HepG2 (cell line): ENCODE results near the gene PIK3C2B. TPM values are rescaled to one million over a fixed set of nuclear protein-coding genes. Genes with fewer than 3 reads are reported as not detected.

Experiments used
- ARNTL ChIP-seq: sonication (generic); formaldehyde crosslinking; IDR thresholded peaks from 2 replicates; pipeline ENCODE4 v1.4.0; 2020; ENCODE audit warnings: mild to moderate bottlenecking, missing genetic modification reagents
- ATF7-NPFF ChIP-seq: sonication (generic); formaldehyde crosslinking; IDR thresholded peaks from 2 replicates; pipeline ENCODE4 v1.8.1; 2023; ENCODE audit warnings: mild to moderate bottlenecking, low read depth, missing genetic modification reagents, moderate library complexity
- FOXP1 ChIP-seq, 2 experiments: fragments of 450-650 bp in 1 of 2; IDR thresholded peaks; 2 replicates each; pipeline ENCODE4 v1.6.1; 2017 to 2018; ENCODE audit warnings: antibody characterized with exemption in 1 of 2
- GFI1 ChIP-seq: sonication (generic); formaldehyde crosslinking; IDR thresholded peaks from 2 replicates; pipeline ENCODE4 v1.5.0; 2020; ENCODE audit warnings: missing genetic modification reagents, mild to moderate bottlenecking, borderline replicate concordance
- HCFC1 ChIP-seq: fragments of 150-350 bp; IDR thresholded peaks from 2 replicates; pipeline ENCODE4 v1.6.1; 2014; ENCODE audit warnings: low read depth, low read length
- HDAC1 ChIP-seq: sonication (generic); formaldehyde crosslinking; IDR thresholded peaks from 2 replicates; pipeline ENCODE4 v1.5.1; 2020; ENCODE audit warnings: mild to moderate bottlenecking, missing genetic modification reagents
- HHEX ChIP-seq: IDR thresholded peaks from 2 replicates; pipeline ENCODE4 v1.6.1; 2016; ENCODE audit warnings: control low read depth
- HMG20B ChIP-seq: conservative IDR thresholded peaks from 2 replicates; pipeline ENCODE4 v1.6.1; 2016; ENCODE audit warnings: missing genetic modification reagents, missing compliant biosample characterization
- IRF2 ChIP-seq: IDR thresholded peaks from 2 replicates; pipeline ENCODE4 v1.6.1; 2018; ENCODE audit warnings: missing genetic modification reagents, missing compliant biosample characterization
- JARID2 ChIP-seq: sonication (generic); formaldehyde crosslinking; IDR thresholded peaks from 2 replicates; pipeline ENCODE4 v1.8.1; 2023; ENCODE audit warnings: missing genetic modification reagents, inconsistent platforms; ENCODE audit not compliant: insufficient replicate concordance
- KDM5B ChIP-seq: sonication (generic); formaldehyde crosslinking; IDR thresholded peaks from 2 replicates; pipeline ENCODE4 v1.4.0; 2020; ENCODE audit warnings: missing genetic modification reagents, mild to moderate bottlenecking, borderline replicate concordance
- MTA1 ChIP-seq: sonication (generic); formaldehyde crosslinking; IDR thresholded peaks from 2 replicates; pipeline ENCODE4 v1.4.0; 2020; ENCODE audit warnings: missing genetic modification reagents, mild to moderate bottlenecking, borderline replicate concordance
- ONECUT2 ChIP-seq: sonication (generic); formaldehyde crosslinking; IDR thresholded peaks from 2 replicates; pipeline ENCODE4 v1.4.0; 2020; ENCODE audit warnings: missing genetic modification reagents
- SIN3B ChIP-seq: fragments of 150-350 bp; IDR thresholded peaks from 2 replicates; pipeline ENCODE4 v1.6.1; 2014; ENCODE audit warnings: low read length
- SMAD3 ChIP-seq: sonication (generic); formaldehyde crosslinking; IDR thresholded peaks from 2 replicates; pipeline ENCODE4 v1.4.0; 2020; ENCODE audit warnings: missing genetic modification reagents
- SOX13 ChIP-seq, 3 experiments: fragments of 450-650 bp in 1 of 3; sonication (generic) in 1 of 3; formaldehyde crosslinking in 1 of 3; IDR thresholded peaks in 2 of 3; conservative IDR thresholded peaks in 1 of 3; 2 replicates each; pipeline versions ENCODE4 v1.5.0 to v1.6.1; 2016 to 2020; ENCODE audit warnings: antibody characterized with exemption in 1 of 3, mild to moderate bottlenecking in 1 of 3, missing compliant biosample characterization in 1 of 3, missing genetic modification reagents in 1 of 3, moderate library complexity in 1 of 3
- SP5 ChIP-seq: IDR thresholded peaks from 2 replicates; pipeline ENCODE4 v1.6.1; 2016; ENCODE audit warnings: low read depth, borderline replicate concordance
- ZBED4 ChIP-seq: sonication (generic); formaldehyde crosslinking; IDR thresholded peaks from 2 replicates; pipeline ENCODE4 v1.4.0; 2020; ENCODE audit warnings: missing genetic modification reagents, borderline replicate concordance
- ZFX ChIP-seq: sonication (generic); formaldehyde crosslinking; IDR thresholded peaks from 2 replicates; pipeline ENCODE4 v1.4.0; 2020; ENCODE audit warnings: mild to moderate bottlenecking, low read depth, missing genetic modification reagents, moderate library complexity
- ZNF121 ChIP-seq: sonication (generic); formaldehyde crosslinking; IDR thresholded peaks from 2 replicates; pipeline ENCODE4 v1.5.0; 2020; ENCODE audit warnings: mild to moderate bottlenecking, missing genetic modification reagents
- ZNF629 ChIP-seq: sonication (generic); formaldehyde crosslinking; conservative IDR thresholded peaks from 2 replicates; pipeline ENCODE4 v1.5.0; 2020; ENCODE audit warnings: missing genetic modification reagents
- ZNF782 ChIP-seq: sonication (generic); formaldehyde crosslinking; IDR thresholded peaks from 2 replicates; pipeline ENCODE4 v1.4.0; 2020; ENCODE audit warnings: missing genetic modification reagents, mild to moderate bottlenecking, borderline replicate concordance
- polyA plus RNA-seq, 8 experiments: library from polyadenylated mRNA; depleted of rRNA in 3 of 8; stranded (reverse) in 7 of 8; unstranded in 1 of 8; fragments of >200 nt; fragmentation: Illumina TruSeq in 4 of 8; extraction: Trizol in 4 of 8; gene quantifications; 2 replicates each; pipeline versions ENCODE4 v1.2.1 to v1.2.3, GENCODE V29; 2011 to 2016; ENCODE audit warnings: low read depth in 4 of 8, missing spikeins in 1 of 8, mixed read lengths in 1 of 8; ENCODE audit not compliant: insufficient read depth in 1 of 8
- total RNA-seq, 5 experiments: library from RNA; depleted of rRNA; stranded (reverse); fragments of >200 nt; fragmentation: Illumina TruSeq; extraction: Trizol; gene quantifications; 2 replicates each; pipeline ENCODE4 v1.2.3, GENCODE V29; 2016; ENCODE audit warnings: low read depth in 1 of 5
- TF ChIP-seq, protein P1 (sequence below): sonication (generic); formaldehyde crosslinking; IDR thresholded peaks from 2 replicates; pipeline ENCODE4 v1.8.1; 2023; ENCODE audit warnings: mild to moderate bottlenecking, missing genetic modification reagents
- TF ChIP-seq, protein P2 (sequence below): sonication (generic); formaldehyde crosslinking; conservative IDR thresholded peaks from 2 replicates; pipeline ENCODE4 v1.4.0; 2020; ENCODE audit warnings: missing genetic modification reagents

The PIK3C2B gene
- total and polyA plus RNA-seq, 2 of the 13 experiments (the other 11 are each of a cell fraction or from before 2014, with no cell fraction given): 3.4 to 4.5 TPM

GRCh38 chr1:204509186-204509635 is 14.6 kb upstream of the PIK3C2B start (continued):
- TF ChIP-seq ZBED4 (CRISPR knock-in tag) (no peak), ZFX (CRISPR knock-in tag) (0 out of 2 replicates have a peak, but pooled peaks have one; percentile 26), FOXP1 (IDR thresholded peaks at IDR 0.05) (no peak), FOXP1 (CRISPR knock-in tag; IDR thresholded peaks at IDR 0.05) (peak; percentile 31; the same call in 1 of the 2 replicates), MTA1 (CRISPR knock-in tag) (0 out of 2 replicates have a peak, but pooled peaks have one; percentile 26), SOX13 (IDR thresholded peaks at IDR 0.05) (0 out of 2 replicates have a peak, but pooled peaks have one; percentile 13), SOX13 (CRISPR knock-in tag; conservative IDR thresholded peaks at IDR 0.05 in 1 of 2, IDR thresholded peaks at IDR 0.05 in 1 of 2) (peak in 1 of 2 experiments; percentile 36; a peak in 1 of 4 replicates), ARNTL (CRISPR knock-in tag) (0 out of 2 replicates have a peak, but pooled peaks have one; percentile 34), KDM5B (CRISPR knock-in tag) (no peak), ZNF121 (CRISPR knock-in tag) (peak; percentile 38; the same call in 1 of the 2 replicates), ATF7-NPFF (CRISPR knock-in tag) (0 out of 2 replicates have a peak, but pooled peaks have one; percentile 30), SIN3B (no peak), SMAD3 (CRISPR knock-in tag) (no peak), ONECUT2 (CRISPR knock-in tag) (peak; percentile 95), GFI1 (peak; percentile 82), ZNF782 (CRISPR knock-in tag) (0 out of 2 replicates have a peak, but pooled peaks have one; percentile 45), HHEX (CRISPR knock-in tag) (peak; percentile 64; the same call in 1 of the 2 replicates), JARID2 (CRISPR knock-in tag) (no peak), HDAC1 (peak; percentile 22; the same call in 1 of the 2 replicates), ZNF629 (CRISPR knock-in tag) (no peak), HCFC1 (no peak), SP5 (CRISPR knock-in tag) (peak; percentile 81), IRF2 (CRISPR knock-in tag) (peak; percentile 43; the same call in 1 of the 2 replicates), HMG20B (CRISPR knock-in tag) (0 out of 2 replicates have a peak, but pooled peaks have one; percentile 28)
- TF ChIP-seq, protein P1, sequence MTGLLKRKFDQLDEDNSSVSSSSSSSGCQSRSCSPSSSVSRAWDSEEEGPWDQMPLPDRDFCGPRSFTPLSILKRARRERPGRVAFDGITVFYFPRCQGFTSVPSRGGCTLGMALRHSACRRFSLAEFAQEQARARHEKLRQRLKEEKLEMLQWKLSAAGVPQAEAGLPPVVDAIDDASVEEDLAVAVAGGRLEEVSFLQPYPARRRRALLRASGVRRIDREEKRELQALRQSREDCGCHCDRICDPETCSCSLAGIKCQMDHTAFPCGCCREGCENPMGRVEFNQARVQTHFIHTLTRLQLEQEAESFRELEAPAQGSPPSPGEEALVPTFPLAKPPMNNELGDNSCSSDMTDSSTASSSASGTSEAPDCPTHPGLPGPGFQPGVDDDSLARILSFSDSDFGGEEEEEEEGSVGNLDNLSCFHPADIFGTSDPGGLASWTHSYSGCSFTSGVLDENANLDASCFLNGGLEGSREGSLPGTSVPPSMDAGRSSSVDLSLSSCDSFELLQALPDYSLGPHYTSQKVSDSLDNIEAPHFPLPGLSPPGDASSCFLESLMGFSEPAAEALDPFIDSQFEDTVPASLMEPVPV (CRISPR knock-in tag): no peak
- TF ChIP-seq, protein P2, sequence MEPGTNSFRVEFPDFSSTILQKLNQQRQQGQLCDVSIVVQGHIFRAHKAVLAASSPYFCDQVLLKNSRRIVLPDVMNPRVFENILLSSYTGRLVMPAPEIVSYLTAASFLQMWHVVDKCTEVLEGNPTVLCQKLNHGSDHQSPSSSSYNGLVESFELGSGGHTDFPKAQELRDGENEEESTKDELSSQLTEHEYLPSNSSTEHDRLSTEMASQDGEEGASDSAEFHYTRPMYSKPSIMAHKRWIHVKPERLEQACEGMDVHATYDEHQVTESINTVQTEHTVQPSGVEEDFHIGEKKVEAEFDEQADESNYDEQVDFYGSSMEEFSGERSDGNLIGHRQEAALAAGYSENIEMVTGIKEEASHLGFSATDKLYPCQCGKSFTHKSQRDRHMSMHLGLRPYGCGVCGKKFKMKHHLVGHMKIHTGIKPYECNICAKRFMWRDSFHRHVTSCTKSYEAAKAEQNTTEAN (CRISPR knock-in tag): peak; percentile 75; the same call in 1 of the 2 replicates
